Gastroesophageal sphincter (tissue), 3 donors: ENCODE data around the gene LMOD1.

Experiments used
- CTCF ChIP-seq, 4 experiments: fragments of 200-600 bp in 2 of 4; fragments of 450-650 bp in 2 of 4; sonication (generic) in 1 of 4; IDR thresholded peaks; one replicate each; pipeline ENCODE4 v1.5.1; 2017 to 2019; ENCODE audit warnings: antibody characterized with exemption in 4 of 4, mild to moderate bottlenecking in 2 of 4, moderate library complexity in 2 of 4
- POLR2A ChIP-seq, 2 donors: fragments of 450-650 bp; IDR thresholded peaks; one replicate each; pipeline ENCODE4 v1.6.1; 2017; ENCODE audit warnings: antibody characterized with exemption in 2 of 2, mild to moderate bottlenecking in 2 of 2, moderate library complexity in 1 of 2
- POLR2AphosphoS5 ChIP-seq: sonication (generic); formaldehyde crosslinking; IDR thresholded peaks from one replicate; pipeline ENCODE4 v1.6.1; 2017; ENCODE audit warnings: antibody characterized with exemption

GRCh38 chr1:201958348-201958747, 12.0 kb upstream of the LMOD1 start:
- no peak for TF ChIP-seq POLR2A (IDR thresholded peaks at IDR 0.05)
- no peak for TF ChIP-seq CTCF (IDR thresholded peaks at IDR 0.05)
- TF ChIP-seq POLR2AphosphoS5, result no peak
